ENCODE results near the gene FYB2.

Gene FYB2

DNA sequence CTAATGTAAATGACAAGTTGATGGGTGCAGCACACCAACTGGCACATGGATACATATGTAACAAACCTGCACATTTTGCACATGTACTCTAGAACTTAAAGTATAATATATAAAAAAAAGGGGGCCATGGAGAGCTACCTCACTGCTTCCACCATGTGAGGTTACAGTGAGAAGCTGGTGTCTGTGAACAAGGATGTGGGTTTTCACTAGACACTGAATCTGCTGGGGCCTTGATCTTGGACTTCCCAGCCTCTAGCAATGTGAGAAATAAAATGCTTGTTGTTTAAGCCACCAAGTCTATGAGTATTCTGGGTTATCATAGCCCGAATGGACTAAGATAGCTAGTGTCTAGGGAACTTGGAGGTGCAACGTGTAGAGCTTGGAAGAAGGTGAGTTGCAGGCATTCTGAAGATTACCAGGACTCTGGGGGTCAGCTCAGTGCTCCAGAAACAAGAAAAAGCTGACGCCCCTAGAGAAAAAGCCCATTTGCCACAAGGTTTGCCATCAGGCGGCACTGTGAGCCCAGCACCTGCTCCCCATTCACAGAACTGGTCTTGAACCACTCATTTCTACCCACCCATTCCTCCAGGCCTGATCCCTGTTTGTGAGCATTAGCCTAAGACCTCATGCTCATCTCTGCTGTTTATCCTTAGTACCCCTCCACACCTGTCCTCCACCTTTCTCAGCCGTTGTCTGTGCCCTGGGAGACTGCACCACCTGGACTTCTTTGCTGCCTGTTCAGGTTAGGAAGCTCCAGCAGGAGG is 15.1 kb upstream of the FYB2 start:
- DNase-seq: no peak

DNA sequence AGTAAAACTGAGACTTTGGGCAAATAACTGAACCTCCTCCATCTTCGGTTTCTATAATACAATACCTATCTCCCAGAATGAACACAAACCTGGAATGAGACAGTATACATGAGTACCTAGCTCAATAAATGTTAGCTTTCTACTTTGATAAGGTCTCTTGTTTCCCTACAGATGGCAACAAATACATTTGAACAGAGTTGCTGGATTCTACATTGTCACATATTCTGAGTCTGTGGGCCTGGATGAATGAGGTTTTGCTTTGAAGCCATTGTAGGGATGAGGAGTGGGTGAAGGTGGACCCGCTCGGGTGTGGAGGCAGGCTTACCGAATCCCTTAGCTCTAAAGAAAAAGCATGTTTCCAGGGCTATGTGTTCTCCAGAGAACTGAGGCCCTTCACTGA is 13.9 kb upstream of the FYB2 start:
- DNase-seq: no peak

DNA sequence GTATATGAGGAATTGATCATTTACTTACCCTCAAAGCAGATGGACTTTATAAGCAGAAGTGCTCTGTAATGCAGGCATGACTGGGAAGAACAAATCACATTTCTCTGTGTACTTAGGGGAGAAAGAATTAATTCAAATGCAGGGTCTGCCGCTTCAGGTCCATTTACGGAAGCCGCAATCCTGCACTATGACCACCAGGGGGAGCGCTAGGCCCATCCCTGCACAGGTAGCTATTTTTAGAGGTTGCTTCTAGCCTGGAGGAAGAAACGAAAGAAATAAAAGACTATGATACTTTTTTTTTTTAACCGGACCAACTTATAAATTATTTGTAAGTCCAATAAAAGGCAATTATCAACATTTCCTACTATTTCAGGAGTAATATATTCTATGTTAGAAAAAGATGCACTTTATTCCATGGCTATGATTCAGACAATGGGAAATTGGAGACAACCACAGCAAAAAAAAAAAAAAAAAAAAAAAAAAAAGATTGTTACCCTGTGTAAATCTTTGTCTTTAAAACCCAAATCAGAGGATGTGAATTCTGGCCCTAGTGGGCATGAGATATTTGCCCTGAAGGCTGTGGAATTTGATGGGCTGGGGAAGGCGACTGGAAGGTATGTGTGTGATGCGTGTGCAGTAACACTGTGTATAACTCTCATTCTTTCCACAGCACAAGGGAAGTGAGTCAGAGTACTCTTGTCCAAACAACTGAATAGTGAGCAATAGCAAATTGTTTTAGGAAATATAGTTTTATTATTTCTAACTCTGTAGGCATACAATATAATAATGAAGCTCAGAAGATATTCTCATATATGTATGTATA is 12.9 kb upstream of the FYB2 start:
- peak; percentile 78 for DNase-seq

DNA sequence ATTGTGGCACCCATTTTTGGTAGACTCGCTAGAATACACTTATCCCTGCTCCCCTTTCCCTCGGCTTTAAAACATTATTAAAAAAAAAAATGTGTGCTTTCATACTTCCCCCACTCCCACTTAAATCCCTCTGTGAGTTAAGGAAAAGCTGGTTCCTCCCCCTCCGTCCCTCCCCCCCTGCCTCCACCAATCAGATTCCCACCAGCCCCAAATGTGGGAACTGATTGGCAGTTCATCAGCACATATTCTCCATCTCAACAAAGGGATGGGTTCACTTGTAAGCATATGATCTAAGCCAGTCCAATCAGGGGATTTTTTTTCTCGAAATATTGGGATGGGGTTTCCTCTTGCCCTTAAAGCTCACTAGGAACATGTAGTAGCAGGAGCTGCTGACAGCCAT is 10.8 kb upstream of the FYB2 start:
- DNase-seq: no peak

DNA sequence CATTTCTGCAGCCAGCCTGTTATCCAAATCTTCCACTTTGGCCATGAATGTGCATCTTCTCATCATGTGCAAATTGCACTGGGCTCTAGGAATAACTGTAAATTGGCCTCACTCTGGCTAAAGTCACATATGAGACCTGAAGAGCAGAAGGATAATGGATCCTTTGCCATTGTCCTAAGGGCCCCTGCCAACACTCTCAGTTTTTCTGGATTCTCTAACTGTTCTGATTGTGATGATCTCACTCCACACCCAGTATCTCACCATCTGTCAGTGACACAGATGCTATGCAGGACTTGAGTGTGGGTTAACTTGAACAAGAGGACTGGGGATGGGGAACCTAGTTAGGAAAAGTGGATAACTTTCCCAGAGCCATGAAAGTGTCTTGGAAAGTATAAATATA is 8.5 kb upstream of the FYB2 start:
- no peak for DNase-seq

DNA sequence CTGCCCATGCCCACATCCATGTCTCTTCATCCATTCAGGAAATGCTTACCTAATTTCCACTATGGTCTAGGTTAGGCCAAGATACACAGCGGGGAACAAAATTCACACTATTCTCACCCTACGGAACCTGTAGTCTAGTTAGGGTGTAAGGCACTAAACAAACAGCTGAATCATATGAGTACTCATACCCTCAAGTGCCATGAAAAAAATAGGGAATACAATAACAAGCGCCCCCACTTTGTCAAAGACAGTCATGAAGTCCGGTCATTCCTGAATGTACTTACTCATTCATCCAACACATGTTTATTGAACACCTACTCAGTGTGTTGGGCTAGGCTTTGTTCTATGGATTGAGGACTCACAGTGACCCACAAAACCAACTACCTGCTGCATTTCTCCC is 6.2 kb upstream of the FYB2 start:
- no peak for DNase-seq

DNA sequence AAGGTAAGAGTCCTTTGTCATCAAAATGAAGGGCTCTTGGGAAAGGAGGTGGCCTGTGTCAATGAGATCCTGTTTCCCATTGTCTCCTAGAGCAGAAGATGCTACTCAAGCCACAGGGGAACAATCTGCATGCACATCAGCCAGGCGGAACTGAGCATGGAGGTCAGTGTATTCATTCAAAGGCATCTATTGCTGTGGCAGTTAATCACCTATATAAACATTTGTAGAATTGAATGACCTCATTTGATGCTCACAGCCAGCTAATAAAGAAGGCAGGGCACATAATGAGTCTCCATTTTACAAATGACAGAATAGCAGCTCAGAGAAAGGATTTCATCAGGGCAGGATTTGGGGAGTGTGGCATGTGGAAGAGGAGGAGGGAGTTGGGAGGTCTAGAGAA is 5.7 kb upstream of the FYB2 start:
- no peak for DNase-seq

DNA sequence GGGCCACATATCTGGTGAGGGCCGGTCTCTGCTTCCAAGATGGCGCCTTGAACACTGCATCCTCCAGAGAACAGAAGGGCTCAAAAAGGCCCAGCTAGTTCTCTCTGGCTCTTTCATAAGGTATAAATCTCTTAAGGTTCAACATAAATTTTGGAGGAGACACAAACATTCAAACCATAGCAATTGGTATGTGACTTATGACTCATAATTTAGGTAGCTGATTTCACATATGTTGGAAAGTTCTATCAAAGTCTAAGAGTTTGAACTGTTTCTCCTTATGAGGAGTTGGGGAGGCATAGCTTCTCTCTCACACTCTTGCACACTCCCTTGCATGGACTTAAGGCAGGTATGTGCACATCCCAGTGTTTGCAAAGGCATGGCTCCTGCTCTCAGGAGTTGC is 5.1 kb upstream of the FYB2 start:
- DNase-seq: no peak

DNA sequence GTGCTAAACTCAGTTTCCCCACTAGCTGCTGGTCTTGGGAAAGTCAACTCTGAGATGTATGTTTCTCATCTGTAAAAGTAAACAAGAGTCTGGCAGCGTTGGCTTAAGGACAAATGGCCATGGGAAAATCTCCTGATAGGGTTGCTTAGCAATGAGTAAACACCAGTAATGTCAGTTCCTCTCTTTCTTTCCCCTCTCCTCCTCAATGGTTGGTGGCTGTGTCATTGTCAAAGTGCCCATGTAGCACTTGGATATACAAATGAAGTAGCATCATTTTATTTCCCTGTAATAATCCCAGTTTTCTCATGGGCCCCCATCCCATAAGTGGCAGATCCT is 2.2 kb upstream of the FYB2 start:
- DNase-seq: no peak

DNA sequence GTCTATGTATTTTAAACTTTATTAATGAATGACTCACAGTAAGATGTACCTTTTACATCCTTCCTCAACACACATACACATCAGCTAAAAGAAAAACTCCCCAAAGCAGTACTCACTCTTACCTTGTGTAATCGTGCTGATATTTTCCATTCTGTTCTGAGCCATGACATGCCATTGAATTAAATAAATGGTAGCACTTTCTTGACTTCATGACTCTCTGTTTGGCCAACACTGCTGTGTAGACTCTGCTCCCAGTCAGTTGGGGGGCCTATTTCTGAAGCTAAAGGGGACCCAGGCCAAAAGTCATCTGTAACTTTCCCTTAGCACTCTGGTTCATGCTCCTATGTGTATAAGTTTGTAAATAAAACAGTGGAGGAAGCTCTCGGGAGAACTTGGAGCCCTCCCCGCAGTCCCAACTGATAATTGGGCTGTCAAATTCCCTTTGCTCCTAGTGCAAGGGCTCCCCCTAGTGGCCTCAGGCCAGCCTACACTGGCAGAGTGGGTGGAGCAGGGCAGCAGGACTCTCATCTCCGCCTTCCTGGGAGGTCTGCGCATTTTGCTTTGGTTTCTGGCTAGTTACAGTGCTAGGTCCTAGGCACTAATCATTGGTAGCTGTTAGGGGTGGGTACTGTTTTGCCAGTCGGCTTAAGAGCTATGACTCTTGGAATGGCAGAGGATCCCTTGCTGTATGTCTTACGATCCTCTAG is 1.7 kb upstream of the FYB2 start:
- DNase-seq: peak; percentile 92

DNA sequence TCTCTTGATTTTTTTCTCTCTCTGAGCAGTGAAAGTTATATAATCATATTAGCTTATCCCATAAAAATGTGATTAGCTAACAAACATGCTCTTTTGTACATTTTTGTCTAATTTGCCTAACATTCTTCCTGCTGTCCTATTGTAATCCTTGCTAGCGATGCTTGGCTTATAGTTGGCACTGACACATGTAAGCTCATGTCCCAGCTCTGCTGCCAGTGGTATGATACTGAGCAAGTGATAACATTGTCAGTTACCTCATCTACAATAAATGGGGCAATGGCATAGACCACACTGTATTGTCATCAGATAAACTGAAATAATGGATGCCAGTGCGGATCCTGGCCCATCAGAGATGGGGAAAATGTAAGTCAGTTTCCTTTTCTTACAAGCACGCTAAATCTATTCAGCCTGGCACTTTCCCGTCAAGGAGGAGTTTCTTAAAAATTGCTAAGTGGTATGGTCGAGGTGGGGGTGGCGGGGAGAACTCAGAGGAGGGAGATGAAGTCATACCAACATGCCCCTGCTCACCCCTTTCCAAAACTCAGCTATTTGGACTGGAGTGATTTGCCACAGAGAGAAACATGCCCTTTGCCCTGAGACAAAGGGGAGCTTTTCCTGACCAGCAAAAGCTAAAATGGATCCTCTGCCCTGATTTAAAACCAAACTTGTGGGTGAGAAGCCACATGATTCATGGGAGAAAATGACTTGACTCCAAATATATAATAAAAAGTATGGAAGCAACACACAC is 1.3 kb downstream of the FYB2 start:
- DNase-seq: no peak

DNA sequence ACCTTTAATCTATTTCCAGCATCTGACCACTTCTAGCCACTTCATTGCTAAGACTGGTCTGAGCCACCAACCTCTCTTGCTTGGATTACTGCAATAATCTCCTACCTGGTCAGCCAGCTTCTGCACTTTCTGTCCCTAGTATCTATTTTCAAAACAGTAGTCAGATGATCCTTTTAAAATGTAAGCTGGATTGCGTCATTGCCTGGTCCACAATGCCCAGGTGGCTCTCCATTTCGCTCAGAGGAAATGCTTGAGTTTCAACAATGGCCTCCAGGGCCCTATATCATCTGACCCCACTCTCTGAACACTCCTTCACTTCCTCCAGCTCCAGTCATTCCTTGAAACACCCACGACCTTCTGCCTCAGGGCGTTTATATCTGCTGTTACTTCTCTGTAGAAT is 2.3 kb downstream of the FYB2 start:
- no peak for DNase-seq

DNA sequence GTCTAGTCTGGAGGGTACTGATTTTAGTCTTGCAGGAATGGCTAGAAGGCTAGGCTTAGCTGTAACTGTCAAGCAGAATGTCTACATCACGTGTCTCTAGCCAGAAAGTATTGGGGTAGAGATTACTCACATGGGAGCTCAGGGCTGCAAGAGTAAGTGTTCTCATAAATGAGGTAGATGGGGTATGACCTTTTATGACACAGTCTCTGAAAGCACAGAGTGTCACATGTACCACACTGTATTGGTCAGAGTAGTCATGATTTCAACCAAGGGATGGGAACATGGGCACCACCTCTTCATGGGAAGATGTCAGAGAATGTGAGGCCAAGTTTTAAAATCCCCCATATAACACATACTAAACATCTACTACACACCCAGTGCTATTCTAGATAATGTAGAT is 2.9 kb downstream of the FYB2 start:
- DNase-seq: no peak

DNA sequence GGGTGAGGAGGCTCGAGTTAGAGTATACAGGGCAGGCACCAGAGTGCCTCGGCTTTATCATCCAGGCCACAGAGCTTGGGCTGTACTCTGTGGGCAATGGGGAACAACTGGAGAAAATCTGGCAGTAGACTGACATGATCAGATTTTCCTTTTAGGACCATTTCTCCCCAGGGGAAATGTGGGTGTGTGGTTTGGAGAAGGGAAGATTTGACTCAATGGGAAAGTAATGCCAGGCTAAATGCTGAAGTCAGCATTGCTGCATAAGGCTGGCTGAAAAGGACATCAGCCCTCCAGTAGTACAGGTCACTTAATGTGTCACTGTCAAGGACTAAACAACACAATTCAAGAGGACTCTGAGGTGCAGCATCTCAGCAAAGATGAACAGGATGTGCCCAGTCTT is 5.0 kb downstream of the FYB2 start:
- no peak for DNase-seq

DNA sequence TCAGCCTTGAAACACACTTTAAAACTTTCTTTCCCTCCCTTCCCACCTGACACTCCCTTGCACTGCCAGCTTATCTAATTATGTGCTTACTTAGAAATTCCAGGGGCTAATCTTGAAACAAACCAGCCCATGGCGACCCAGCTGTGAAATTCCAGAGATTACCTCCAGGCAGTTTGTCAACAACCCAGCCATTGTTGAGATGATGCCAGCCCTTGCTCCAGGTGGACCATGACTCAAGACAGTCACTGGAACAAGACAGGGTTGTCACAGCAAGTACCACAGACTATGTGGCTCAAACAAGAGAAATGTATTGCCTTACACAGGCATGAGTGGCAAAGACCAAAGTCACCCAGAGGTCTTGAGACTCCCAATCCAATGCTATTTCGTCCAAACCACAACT is 7.9 kb downstream of the FYB2 start:
- no peak for DNase-seq

DNA sequence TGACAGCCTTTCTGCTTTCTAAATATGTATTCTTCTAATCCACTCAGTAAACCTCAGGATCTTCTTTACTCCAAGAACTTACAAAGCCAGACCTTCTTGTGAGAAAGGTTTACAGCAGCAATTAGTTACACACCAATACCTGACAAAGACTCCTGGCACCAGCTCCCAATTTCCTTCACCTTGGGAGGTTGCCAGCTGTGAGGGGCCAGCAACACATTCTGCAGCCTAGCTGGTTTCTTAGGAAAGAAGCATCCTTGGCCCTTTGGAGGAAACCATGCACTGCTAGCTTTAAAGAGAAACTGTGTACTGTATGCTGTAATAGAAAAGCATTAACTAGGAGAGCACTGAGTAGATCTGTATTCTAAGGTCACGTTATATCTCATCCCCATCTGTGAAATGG is 10.8 kb downstream of the FYB2 start:
- DNase-seq: no peak

DNA sequence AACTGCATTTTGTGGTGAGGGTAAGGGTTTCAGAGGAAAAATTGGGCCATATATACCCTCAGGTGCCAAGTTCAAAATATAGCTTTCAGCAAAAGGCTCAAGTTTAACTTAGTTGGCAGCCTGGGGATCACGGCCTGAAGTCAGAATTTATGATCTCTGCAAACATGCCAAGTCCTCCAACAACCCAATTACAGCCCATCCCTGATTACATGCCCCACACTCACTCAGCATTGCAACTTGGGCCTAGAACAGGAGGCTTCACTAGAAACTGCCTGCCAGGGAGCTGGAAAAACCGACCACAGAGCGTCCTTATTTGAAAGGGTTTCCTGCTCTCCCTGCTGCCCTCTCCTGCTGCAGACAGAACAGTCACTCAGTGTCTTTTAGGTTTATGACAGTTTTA is 12.4 kb downstream of the FYB2 start:
- DNase-seq: no peak

DNA sequence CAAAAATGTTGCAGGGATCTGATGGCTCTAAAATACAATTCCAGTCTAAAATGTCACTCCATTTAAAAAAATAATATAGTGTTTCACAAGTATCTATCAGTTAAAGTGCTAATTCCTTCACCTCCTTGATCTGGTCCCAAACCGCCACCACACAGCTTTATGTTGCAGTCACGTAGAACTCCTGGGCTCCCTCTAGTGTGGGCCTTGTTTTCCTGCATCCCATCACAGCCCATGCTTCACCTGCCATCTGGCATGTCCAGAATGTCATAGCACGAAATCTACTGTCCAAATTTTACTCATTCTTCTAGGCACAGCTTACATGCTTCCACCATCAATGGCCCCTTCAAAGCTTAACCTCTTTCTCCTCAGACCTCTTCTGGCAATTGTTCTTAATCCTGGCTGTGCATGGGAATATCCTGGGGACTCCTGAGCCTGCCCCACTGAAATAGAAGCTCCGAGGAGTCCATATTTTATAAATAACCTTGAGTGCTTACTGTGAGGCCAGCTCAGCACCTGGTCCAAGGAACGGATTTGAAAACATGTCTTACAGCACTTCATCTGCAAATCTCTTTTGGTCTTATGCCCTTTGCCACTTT is 15.5 kb downstream of the FYB2 start:
- DNase-seq: peak; percentile 26

DNA sequence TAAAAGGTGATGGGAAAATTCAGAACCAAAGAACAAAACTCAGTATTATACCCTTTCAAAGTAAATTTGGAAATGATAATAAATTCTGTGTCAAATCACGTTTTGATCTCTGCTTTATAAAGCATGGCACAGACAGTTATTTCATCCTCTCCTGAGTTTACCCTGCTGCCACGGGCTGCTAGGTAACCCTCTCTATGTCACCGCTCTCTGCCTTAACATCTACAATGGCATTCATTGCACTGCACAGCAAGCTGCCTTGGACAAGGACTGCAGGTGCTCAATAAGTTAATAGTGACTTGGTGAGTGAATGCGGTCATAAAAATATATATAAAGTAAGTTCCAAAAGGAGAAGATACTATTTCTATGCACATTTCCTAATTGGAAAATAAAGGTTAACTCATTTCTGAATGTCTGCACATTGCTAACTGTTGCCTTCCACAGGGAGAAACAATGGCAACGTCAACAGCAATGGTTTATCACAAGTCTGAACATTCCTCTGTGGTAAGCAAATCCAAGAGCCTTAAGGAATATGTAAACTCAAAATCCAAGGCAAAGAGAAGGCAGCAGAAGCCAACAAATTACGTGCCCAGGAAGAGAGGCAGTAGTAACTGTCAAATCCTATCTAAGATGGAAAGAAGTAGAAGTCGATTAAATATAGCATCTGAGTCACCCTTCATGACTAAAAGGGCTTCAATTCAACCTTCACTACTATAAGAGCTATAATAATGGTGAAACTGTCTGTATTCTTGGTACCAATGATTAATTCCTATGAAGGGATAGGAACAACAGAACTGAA is 19.4 kb downstream of the FYB2 start:
- no peak for DNase-seq

DNA sequence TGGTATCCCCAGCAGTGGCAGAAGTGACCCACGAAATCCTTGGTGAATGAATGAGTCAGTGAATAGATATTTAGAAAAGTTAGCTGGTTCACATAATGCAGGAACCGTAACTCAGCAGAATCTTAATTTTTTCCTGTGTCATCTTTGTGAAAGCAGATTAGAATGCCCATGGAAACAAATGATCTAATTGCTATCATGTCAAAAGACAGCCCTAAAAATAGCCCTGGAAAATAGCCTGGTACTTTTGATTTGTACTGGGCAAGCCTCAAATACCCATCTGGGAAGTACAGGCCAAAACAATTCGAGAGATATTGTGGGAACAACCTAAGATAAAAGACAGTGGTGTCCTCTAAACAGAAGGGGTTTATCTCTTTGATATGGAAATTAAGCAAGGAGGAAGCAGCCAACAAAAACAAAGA is 21.1 kb downstream of the FYB2 start:
- no peak for DNase-seq

DNA sequence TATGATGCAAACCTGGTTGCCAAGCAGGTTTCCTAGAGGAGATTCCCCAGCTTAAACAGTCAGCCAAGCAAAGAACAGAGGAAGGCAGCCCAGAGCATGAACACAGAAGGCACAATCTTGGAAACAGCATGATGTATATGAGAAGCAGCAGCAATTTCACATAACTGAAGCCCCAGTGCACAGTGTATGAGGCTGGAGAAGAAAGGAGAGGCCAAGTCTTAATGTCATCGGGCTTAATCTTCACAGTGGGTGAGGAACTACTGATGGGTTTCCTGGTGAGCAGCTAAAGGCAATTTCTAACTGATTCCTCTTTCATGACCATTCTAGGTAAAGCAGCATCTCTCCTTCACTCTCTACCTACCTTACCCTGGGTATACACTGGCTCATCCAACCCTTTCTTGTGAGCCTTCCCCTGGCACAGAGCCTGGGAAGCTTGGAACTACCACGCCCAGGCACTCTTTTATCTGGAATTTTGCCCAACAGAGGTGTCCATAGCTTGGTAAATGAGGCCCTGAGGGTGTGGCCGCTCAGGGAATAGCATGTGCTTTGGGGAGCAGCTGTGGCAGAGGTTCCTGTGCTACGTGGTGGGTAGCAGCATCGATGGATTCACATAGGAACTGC is 22.0 kb downstream of the FYB2 start:
- DNase-seq: no peak

DNA sequence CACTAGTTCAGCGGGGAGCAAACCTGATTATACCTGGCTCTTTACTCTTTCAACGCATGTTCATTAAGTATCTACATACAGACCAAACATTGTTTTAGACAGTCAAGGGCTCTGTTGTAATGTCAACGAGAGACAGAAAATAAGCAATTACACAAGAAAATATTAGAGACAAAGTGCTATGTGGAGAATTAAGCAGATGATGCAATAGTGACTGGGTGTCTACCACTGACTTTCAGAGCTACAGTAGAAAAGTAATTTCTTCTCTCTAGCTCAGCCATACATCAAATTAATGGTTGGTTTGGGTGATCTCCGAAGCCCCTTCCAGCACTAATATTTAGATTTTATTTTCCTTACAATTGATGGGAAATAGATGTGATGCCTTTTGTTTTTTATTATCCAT is 23.3 kb downstream of the FYB2 start:
- no peak for DNase-seq
